CD14-positive monocyte (primary cell): ENCODE data around the gene MAGEA11. TPM values are rescaled to one million over a fixed set of nuclear protein-coding genes. Genes with fewer than 3 reads are reported as not detected.
"Not testable (repeated sequence)": the region's sequence is repeated elsewhere in the genome, so short reads cannot be mapped to it uniquely, and the experiment has no call there.

Source experiments
- DNase-seq, 3 donors: peaks; one replicate each; pipeline ENCODE4 v3.0.0-alpha.2; 2011 to 2022
- H2AFZ ChIP-seq: 2 replicates; pipeline ENCODE4 v1.6.0; 2012; ENCODE audit warnings: mild to moderate bottlenecking, low read depth, low read length, inconsistent platforms; ENCODE audit not compliant: insufficient read depth, poor library complexity, severe bottlenecking
- H3K27ac ChIP-seq, 2 donors: 1 replicate in 1 of 2; 2 replicates in 1 of 2; pipeline ENCODE4 v1.5.1; 2012 to 2013; ENCODE audit warnings: low read length in 2 of 2, control low read depth in 1 of 2, inconsistent platforms in 1 of 2, low read depth in 1 of 2, mild to moderate bottlenecking in 1 of 2
- H3K27me3 ChIP-seq, 2 donors: one replicate each; pipeline versions ENCODE4 v1.6.0 to v1.6.1; 2011 to 2013; ENCODE audit warnings: low read length in 2 of 2; ENCODE audit not compliant: control insufficient read depth in 2 of 2, insufficient read depth in 2 of 2
- H3K36me3 ChIP-seq, 2 donors: replicated peaks in 1 of 2; 1 replicate in 1 of 2; 2 replicates in 1 of 2; pipeline versions ENCODE4 v1.5.1 to v1.6.1; 2012 to 2013; ENCODE audit warnings: low read length in 2 of 2, control low read depth in 1 of 2, inconsistent platforms in 1 of 2, mild to moderate bottlenecking in 1 of 2; ENCODE audit not compliant: insufficient read depth in 2 of 2, control insufficient read depth in 1 of 2
- H3K4me1 ChIP-seq, 2 donors: 1 replicate in 1 of 2; 2 replicates in 1 of 2; pipeline versions ENCODE4 v1.5.1 to v1.6.1; 2012 to 2013; ENCODE audit warnings: low read length in 2 of 2, control low read depth in 1 of 2, inconsistent platforms in 1 of 2, mild to moderate bottlenecking in 1 of 2, moderate library complexity in 1 of 2; ENCODE audit not compliant: insufficient read depth in 2 of 2, control insufficient read depth in 1 of 2
- H3K4me2 ChIP-seq: replicated peaks from 2 replicates; pipeline ENCODE3; 2012; ENCODE audit warnings: low read length, moderate library complexity, mild to moderate bottlenecking; ENCODE audit not compliant: poor library complexity, severe bottlenecking; ENCODE audit errors: extremely low read depth
- H3K4me3 ChIP-seq, 3 experiments: fragments of 200-600 bp in 1 of 3; sonication (generic) in 1 of 3; replicated peaks in 1 of 3; 1 replicate in 2 of 3; 2 replicates in 1 of 3; pipeline ENCODE4 v1.5.1; 2011 to 2013; ENCODE audit warnings: low read length in 3 of 3, mild to moderate bottlenecking in 3 of 3, control low read depth in 2 of 3, low read depth in 2 of 3, inconsistent platforms in 1 of 3, moderate library complexity in 1 of 3
- H3K79me2 ChIP-seq: 2 replicates; pipeline ENCODE4 v1.6.0; 2012; ENCODE audit warnings: mild to moderate bottlenecking, control low read depth, inconsistent platforms, low read length, moderate library complexity; ENCODE audit not compliant: insufficient read depth
- H3K9ac ChIP-seq: 2 replicates; pipeline ENCODE4 v1.6.0; 2017; ENCODE audit warnings: low read length, mild to moderate bottlenecking; ENCODE audit not compliant: insufficient read depth, poor library complexity, severe bottlenecking
- H3K9me3 ChIP-seq, 2 donors: replicated peaks in 1 of 2; 1 replicate in 1 of 2; 2 replicates in 1 of 2; pipeline versions ENCODE4 v1.5.1 to v1.6.1; 2012 to 2013; ENCODE audit warnings: low read length in 2 of 2, control low read depth in 1 of 2; ENCODE audit not compliant: control insufficient read depth in 1 of 2, insufficient read depth in 1 of 2
- H4K20me1 ChIP-seq: 2 replicates; pipeline ENCODE4 v1.6.0; 2012; ENCODE audit warnings: mild to moderate bottlenecking, low read length, control low read depth, moderate library complexity; ENCODE audit not compliant: insufficient read depth
- H3K27ac Mint-ChIP-seq, 7 donors: one replicate each; pipeline ENCODE4 v1.8.0; 2020; ENCODE audit warnings: mild to moderate bottlenecking in 7 of 7, mixed read lengths in 7 of 7, moderate library complexity in 6 of 7, inconsistent platforms in 2 of 7
- H3K27me3 Mint-ChIP-seq, 3 donors: one replicate each; pipeline ENCODE4 v1.8.0; 2021 to 2022; ENCODE audit warnings: low read depth in 3 of 3, mild to moderate bottlenecking in 3 of 3, mixed read lengths in 3 of 3, moderate library complexity in 3 of 3, inconsistent platforms in 1 of 3
- H3K36me3 Mint-ChIP-seq, 2 donors: one replicate each; pipeline ENCODE4 v1.8.0; 2020; ENCODE audit warnings: mixed read lengths in 2 of 2, inconsistent platforms in 1 of 2, mild to moderate bottlenecking in 1 of 2
- H3K4me1 Mint-ChIP-seq: one replicate; pipeline ENCODE4 v1.8.0; 2020; ENCODE audit warnings: mild to moderate bottlenecking, mixed read lengths
- H3K4me3 Mint-ChIP-seq, 2 donors: one replicate each; pipeline ENCODE4 v1.8.0; 2020; ENCODE audit warnings: mild to moderate bottlenecking in 2 of 2, mixed read lengths in 2 of 2, moderate library complexity in 1 of 2
- H3K9me3 Mint-ChIP-seq, 7 donors: one replicate each; pipeline ENCODE4 v1.8.0; 2020 to 2022; ENCODE audit warnings: mixed read lengths in 7 of 7, mild to moderate bottlenecking in 6 of 7, moderate library complexity in 6 of 7, inconsistent platforms in 2 of 7
- WGBS: methylation state at CpG from one replicate; pipeline ENCODE4 v1.1.5; 2013; ENCODE audit warnings: missing lambda C conversion rate; ENCODE audit not compliant: insufficient coverage; 5-methylcytosine and 5-hydroxymethylcytosine counted together
- intact Hi-C, 2 donors: fragments of 100-400 bp; cut with micrococcal nuclease; formaldehyde crosslinking; loops; one replicate each; pipeline versions ENCODE4 v1.15.0 to v1.15.1; 2023
- polyA plus RNA-seq, 3 donors: library from polyadenylated mRNA; depleted of rRNA in 1 of 3; unstranded in 2 of 3; stranded (reverse) in 1 of 3; fragments of 300-500 nt in 2 of 3; fragments of >200 nt in 1 of 3; fragmentation: Illumina TruSeq in 2 of 3; gene quantifications; 1 replicate in 2 of 3; 2 replicates in 1 of 3; pipeline ENCODE4 v1.2.3, GENCODE V29; 2012 to 2021
- TF ChIP-seq, protein P1 (sequence below): fragments of 200-600 bp; IDR thresholded peaks from one replicate; pipeline ENCODE4 v1.8.0; 2022; ENCODE audit warnings: antibody characterized with exemption, mild to moderate bottlenecking

The MAGEA11 gene
- polyA plus RNA-seq, 3 donors: not detected

- Mint-ChIP-seq H3K4me3 (no peak overlapping the region), H3K9me3 (no peaks in the 10 kb centered on the region), H3K27ac (no peak overlapping the region), H3K36me3 (no peaks in the 10 kb centered on the region), H3K27me3 (peaks cover 0 to 2% (median 0%) of the 10 kb centered on the region in 3 donors), H3K4me1 (no peaks in the 10 kb centered on the region)
- Histone ChIP-seq H3K4me2 (no peak overlapping the region), H3K9me3 (no peaks in the 10 kb centered on the region), H3K9ac (no peak overlapping the region), H3K27ac (no peak overlapping the region), H2AFZ (no peak overlapping the region), H3K36me3 (no peaks in the 10 kb centered on the region), H4K20me1 (no peaks in the 10 kb centered on the region), H3K79me2 (no peaks in the 10 kb centered on the region), H3K27me3 (no peaks in the 10 kb centered on the region), H3K4me3 (no peak overlapping the region), H3K4me1 (no peaks in the 10 kb centered on the region)
- TF ChIP-seq, protein P1, sequence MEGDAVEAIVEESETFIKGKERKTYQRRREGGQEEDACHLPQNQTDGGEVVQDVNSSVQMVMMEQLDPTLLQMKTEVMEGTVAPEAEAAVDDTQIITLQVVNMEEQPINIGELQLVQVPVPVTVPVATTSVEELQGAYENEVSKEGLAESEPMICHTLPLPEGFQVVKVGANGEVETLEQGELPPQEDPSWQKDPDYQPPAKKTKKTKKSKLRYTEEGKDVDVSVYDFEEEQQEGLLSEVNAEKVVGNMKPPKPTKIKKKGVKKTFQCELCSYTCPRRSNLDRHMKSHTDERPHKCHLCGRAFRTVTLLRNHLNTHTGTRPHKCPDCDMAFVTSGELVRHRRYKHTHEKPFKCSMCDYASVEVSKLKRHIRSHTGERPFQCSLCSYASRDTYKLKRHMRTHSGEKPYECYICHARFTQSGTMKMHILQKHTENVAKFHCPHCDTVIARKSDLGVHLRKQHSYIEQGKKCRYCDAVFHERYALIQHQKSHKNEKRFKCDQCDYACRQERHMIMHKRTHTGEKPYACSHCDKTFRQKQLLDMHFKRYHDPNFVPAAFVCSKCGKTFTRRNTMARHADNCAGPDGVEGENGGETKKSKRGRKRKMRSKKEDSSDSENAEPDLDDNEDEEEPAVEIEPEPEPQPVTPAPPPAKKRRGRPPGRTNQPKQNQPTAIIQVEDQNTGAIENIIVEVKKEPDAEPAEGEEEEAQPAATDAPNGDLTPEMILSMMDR: no peak
- WGBS: no CpG with 5 or more reads among the region's 8 CpGs
- intact Hi-C loops: no loop called here
- no peak for DNase-seq
Observed at GRCh38 chrX:149721778-149722177, 9.9 kb downstream of the MAGEA11 start.

- WGBS: no CpG with 5 or more reads among the region's 5 CpGs
- H3K4me1 Mint-ChIP-seq, intact Hi-C loops: not testable (repeated sequence)
Observed at GRCh38 chrX:149723583-149724118, 11.8 kb downstream of the MAGEA11 start.

DNA sequence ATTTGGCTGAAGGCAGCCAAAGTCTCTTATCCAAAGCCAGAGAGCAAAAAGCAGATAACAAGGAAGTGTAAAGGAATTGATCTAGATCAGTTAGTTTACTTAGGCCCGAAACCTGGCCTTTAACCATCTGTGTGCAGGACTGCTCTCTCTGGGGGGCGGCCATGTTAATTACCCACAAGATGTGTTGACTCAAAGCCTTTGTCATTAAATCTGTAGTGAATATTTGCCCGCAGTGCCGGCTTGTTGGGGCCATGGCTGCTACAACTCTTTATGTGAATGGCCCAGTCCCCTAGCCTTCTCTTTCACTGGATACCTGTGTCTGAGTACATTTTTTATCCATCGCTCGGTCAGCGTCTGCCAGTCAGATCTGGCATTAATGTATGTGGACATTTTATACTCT lies 15.4 kb downstream of the MAGEA11 start:
- H3K4me1 ChIP-seq, DNase-seq, H3K27ac ChIP-seq, H3K9me3 Mint-ChIP-seq, H3K36me3 Mint-ChIP-seq, H3K27me3 Mint-ChIP-seq, H3K4me1 Mint-ChIP-seq, H3K4me3 Mint-ChIP-seq, H3K79me2 ChIP-seq, intact Hi-C loops, H3K27ac Mint-ChIP-seq, H3K4me2 ChIP-seq, H3K4me3 ChIP-seq, H2AFZ ChIP-seq, H3K27me3 ChIP-seq, H3K36me3 ChIP-seq, H3K9ac ChIP-seq, H3K9me3 ChIP-seq, H4K20me1 ChIP-seq: not testable (repeated sequence)
- WGBS: no CpG with 5 or more reads among the region's 7 CpGs

More at GRCh38 chrX:149723583-149724118, 11.8 kb downstream of the MAGEA11 start:
- H3K9me3 ChIP-seq, H3K27me3 Mint-ChIP-seq, H3K9me3 Mint-ChIP-seq, H3K27ac ChIP-seq, H3K4me3 ChIP-seq, H4K20me1 ChIP-seq, H3K4me2 ChIP-seq, H3K27ac Mint-ChIP-seq, H3K36me3 ChIP-seq, H2AFZ ChIP-seq, H3K9ac ChIP-seq, DNase-seq, H3K79me2 ChIP-seq, H3K4me1 ChIP-seq, H3K36me3 Mint-ChIP-seq, H3K27me3 ChIP-seq, H3K4me3 Mint-ChIP-seq: not testable (repeated sequence)

DNA sequence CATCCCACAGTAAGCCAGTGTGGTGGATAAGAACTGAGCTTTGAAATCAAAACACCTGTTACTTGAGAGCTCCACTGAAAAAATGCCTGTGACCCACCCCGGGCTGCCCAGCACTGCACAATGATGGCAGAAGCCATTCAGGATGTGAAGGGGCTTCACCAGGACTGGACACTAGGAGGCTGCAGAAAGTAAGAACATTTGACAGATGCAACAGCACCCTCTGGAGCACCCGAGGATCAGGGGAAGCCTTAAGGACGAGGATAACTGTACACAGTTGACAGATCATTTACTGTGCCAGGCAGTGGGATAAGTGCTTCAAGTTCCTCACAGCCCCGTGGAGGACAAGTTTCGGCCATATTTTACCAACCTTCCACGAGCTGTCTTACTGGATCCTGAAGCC lies 30.4 kb downstream of the MAGEA11 start:
- H3K4me1 Mint-ChIP-seq, H3K27me3 ChIP-seq, H3K4me1 ChIP-seq, H4K20me1 ChIP-seq, H3K27me3 Mint-ChIP-seq, H3K27ac ChIP-seq, H3K4me3 Mint-ChIP-seq, H3K9ac ChIP-seq, H3K4me2 ChIP-seq, DNase-seq, H3K36me3 Mint-ChIP-seq, intact Hi-C loops, H3K9me3 Mint-ChIP-seq, H3K79me2 ChIP-seq, H3K4me3 ChIP-seq, H3K36me3 ChIP-seq, H3K9me3 ChIP-seq, H3K27ac Mint-ChIP-seq, H2AFZ ChIP-seq: not testable (repeated sequence)
- WGBS: no CpG with 5 or more reads among the region's 6 CpGs
